ENCODE measurements around the gene GPR153. TPM values are rescaled to one million over a fixed set of nuclear protein-coding genes. Genes with fewer than 3 reads are reported as not detected.

GPR153 gene
- total and polyA plus RNA-seq, 2 of the 13 experiments (the other 11 are each of a cell fraction or from before 2014, with no cell fraction given): 0.22 to 0.31 TPM

- TF ChIP-seq CENPT (CRISPR knock-in tag; IDR thresholded peaks at IDR 0.05; ENCODE audit: low read depth) (no peak), ZNF879 (CRISPR knock-in tag; IDR thresholded peaks at IDR 0.05) (no peak), ZSCAN22 (CRISPR knock-in tag; IDR thresholded peaks at IDR 0.05) (no peak), ZNF451 (CRISPR knock-in tag; IDR thresholded peaks at IDR 0.05) (no peak), ZSCAN31 (CRISPR knock-in tag; IDR thresholded peaks at IDR 0.05; ENCODE audit: low read depth) (no peak), SIN3A (IDR thresholded peaks at IDR 0.05; ENCODE audit: borderline replicate concordance, low read depth, low read length) (no peak), SALL2 (CRISPR knock-in tag; IDR thresholded peaks at IDR 0.05) (no peak)
- TF ChIP-seq, protein P1, sequence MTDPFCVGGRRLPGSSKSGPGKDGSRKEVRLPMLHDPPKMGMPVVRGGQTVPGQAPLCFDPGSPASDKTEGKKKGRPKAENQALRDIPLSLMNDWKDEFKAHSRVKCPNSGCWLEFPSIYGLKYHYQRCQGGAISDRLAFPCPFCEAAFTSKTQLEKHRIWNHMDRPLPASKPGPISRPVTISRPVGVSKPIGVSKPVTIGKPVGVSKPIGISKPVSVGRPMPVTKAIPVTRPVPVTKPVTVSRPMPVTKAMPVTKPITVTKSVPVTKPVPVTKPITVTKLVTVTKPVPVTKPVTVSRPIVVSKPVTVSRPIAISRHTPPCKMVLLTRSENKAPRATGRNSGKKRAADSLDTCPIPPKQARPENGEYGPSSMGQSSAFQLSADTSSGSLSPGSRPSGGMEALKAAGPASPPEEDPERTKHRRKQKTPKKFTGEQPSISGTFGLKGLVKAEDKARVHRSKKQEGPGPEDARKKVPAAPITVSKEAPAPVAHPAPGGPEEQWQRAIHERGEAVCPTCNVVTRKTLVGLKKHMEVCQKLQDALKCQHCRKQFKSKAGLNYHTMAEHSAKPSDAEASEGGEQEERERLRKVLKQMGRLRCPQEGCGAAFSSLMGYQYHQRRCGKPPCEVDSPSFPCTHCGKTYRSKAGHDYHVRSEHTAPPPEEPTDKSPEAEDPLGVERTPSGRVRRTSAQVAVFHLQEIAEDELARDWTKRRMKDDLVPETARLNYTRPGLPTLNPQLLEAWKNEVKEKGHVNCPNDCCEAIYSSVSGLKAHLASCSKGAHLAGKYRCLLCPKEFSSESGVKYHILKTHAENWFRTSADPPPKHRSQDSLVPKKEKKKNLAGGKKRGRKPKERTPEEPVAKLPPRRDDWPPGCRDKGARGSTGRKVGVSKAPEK (CRISPR knock-in tag; IDR thresholded peaks at IDR 0.05; ENCODE audit: borderline replicate concordance): no peak
Observed at GRCh38 chr1:6285336-6285735, 24.4 kb upstream of the GPR153 start (continued).

DNA sequence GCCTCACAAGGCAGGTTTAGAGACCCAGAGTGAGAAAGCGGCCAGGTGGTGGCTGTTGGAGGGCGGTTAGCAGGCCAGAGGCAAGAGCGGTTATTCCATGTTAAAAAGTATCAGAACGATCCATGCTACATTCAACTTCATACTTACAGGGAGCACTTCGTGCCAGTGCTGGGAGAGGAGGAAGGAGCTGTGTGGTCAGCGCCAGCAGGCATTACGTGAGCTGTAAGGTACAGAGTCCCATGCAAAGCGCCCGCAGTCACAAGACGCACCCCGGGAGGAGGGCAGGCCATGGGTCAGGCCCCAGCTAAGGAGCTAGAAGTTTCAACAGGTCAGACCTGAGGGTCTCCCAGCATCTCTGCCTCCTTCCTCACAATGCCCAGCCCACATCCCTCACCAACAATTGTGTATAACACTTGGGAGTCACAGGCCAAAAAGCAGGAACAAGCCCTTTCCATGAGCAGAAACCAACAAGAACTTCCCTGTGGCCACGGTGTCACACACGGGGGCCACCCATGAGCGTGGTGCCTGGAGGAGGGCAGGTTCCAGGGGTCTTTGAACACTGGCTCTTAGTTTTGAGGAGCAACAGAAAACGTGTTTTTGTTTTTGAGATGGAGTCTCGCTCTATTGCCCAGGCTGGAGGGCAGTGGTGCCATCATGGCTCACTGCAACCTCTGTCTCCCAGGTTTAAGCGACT is 21.8 kb upstream of the GPR153 start:
- Histone ChIP-seq H3K79me2 (ENCODE audit: insufficient read depth, low read length) (no peaks in the 10 kb centered on the region), H2AFZ (ENCODE audit: low read length) (no peak overlapping the region), H3K4me2 (ENCODE audit: low read depth, low read length) (no peak overlapping the region), H3K27ac (ENCODE audit: extremely low read length, insufficient read depth, low read length) (peak overlapping the region; percentile 47), H3K36me3 (replicated peaks in 1 of 2; ENCODE audit: control insufficient read depth in 1 of 2, insufficient read depth in 2 of 2, low read length in 2 of 2) (peaks cover 1 to 6% of the 10 kb centered on the region in 2 experiments; a peak in 2 of 5 replicates), H4K20me1 (ENCODE audit: insufficient read depth, low read length) (no peaks in the 10 kb centered on the region), H3K4me3 (replicated peaks in 1 of 3; ENCODE audit: insufficient read depth in 1 of 3, low read depth in 2 of 3, low read length in 3 of 3) (no peak overlapping the region), H3K9ac (ENCODE audit: insufficient read depth, low read depth, low read length) (no peak overlapping the region), H3K9me3 (ENCODE audit: low read length) (no peaks in the 10 kb centered on the region), H3K27me3 (ENCODE audit: control insufficient read depth in 1 of 2, insufficient read depth in 2 of 2, low read length in 2 of 2) (no peaks in the 10 kb centered on the region), H3K4me1 (ENCODE audit: insufficient read depth, low read length) (peaks cover 27% of the 10 kb centered on the region)
- in situ Hi-C loops (cut with HindIII; ENCODE audit: extremely low pct_ligation_motif_present, low pct_unique_long_range_greater_than_20kb): loop anchor here (5.0 kb wide), 1 partner anchor 35 kb away; no protein-coding TSS in a partner anchor
- ChIA-PET POLR2A (no interaction called here), CTCF (ENCODE audit: low intra/inter-chr PET ratio, low total read pairs) (no interaction called here)
- WGBS (ENCODE audit: low lambda C conversion rate): 95% methylated on average over 15 of the region's 17 CpGs
- no TSS peak for BruUV-seq (replicated peaks)
- no peak for FAIRE-seq
- intact Hi-C loops (cut with micrococcal nuclease; ENCODE audit: unreplicated experiment): no loop called here
- ATAC-seq: no peak
- TF ChIP-seq ZNF333 (CRISPR knock-in tag; IDR thresholded peaks at IDR 0.05; ENCODE audit: borderline replicate concordance): no peak
- TF ChIP-seq PHB2 (IDR thresholded peaks at IDR 0.05; ENCODE audit: partially characterized antibody): no peak
- no peak for TF ChIP-seq ADNP (CRISPR knock-in tag; IDR thresholded peaks at IDR 0.05)
- no peak for DNase-seq (ENCODE audit: low spot score)

Measured in HepG2 (cell line).